CD4-positive, alpha-beta T cell treated with Interleukin-12 subunit alpha and Interleukin-12 subunit beta, for 1 hour (primary cell): ENCODE data around the gene SLC25A10.

ENCODE experiments used
- DNase-seq: peaks from one replicate; pipeline ENCODE4 v3.0.0-alpha.2; 2020

SLC25A10 gene

GRCh38 chr17:81687770-81688541, 24.1 kb upstream of the SLC25A10 start:
- DNase-seq = no peak

GRCh38 chr17:81688616-81689015, 23.5 kb upstream of the SLC25A10 start:
- no peak for DNase-seq

GRCh38 chr17:81690066-81690465, 22.0 kb upstream of the SLC25A10 start:
- DNase-seq = no peak

- DNase-seq = no peak
Measured at GRCh38 chr17:81690549-81690948, 21.5 kb upstream of the SLC25A10 start.

GRCh38 chr17:81691196-81691595, 20.9 kb upstream of the SLC25A10 start:
- no peak for DNase-seq

- DNase-seq = no peak
Measured at GRCh38 chr17:81691608-81692007, 20.5 kb upstream of the SLC25A10 start.

- no peak for DNase-seq
Measured at GRCh38 chr17:81693509-81694210, 18.4 kb upstream of the SLC25A10 start.

- DNase-seq = no peak
Measured at GRCh38 chr17:81694810-81695209, 17.3 kb upstream of the SLC25A10 start.

- DNase-seq = no peak
Measured at GRCh38 chr17:81695211-81695610, 16.9 kb upstream of the SLC25A10 start.

GRCh38 chr17:81695801-81696200, 16.3 kb upstream of the SLC25A10 start:
- DNase-seq = no peak

GRCh38 chr17:81696218-81696941, 15.7 kb upstream of the SLC25A10 start:
- no peak for DNase-seq

- DNase-seq = no peak
Measured at GRCh38 chr17:81697261-81698044, 14.6 kb upstream of the SLC25A10 start.

- no peak for DNase-seq
Measured at GRCh38 chr17:81700353-81701287, 11.5 kb upstream of the SLC25A10 start.

GRCh38 chr17:81701288-81702071, 10.6 kb upstream of the SLC25A10 start:
- peak; percentile 14 for DNase-seq

- DNase-seq = peak; percentile 90
Measured at GRCh38 chr17:81702934-81703746, 8.9 kb upstream of the SLC25A10 start, which contains the start of gene MRPL12. TSS of gene MRPL12 (plus strand) at chr17:81703367. CDS start at chr17:81703502, 135 bp downstream.

GRCh38 chr17:81703747-81704654, 8.1 kb upstream of the SLC25A10 start:
- peak; percentile 15 for DNase-seq

GRCh38 chr17:81705518-81706231, 6.4 kb upstream of the SLC25A10 start:
- no peak for DNase-seq

- no peak for DNase-seq
Measured at GRCh38 chr17:81706232-81706611, 5.9 kb upstream of the SLC25A10 start.
